ENCODE measurements around the gene DSG4. TPM values are rescaled to one million over a fixed set of nuclear protein-coding genes. Genes with fewer than 3 reads are reported as not detected.

The DSG4 gene
- total and polyA plus RNA-seq, 2 of the 4 experiments (the other 2 are of a cell fraction) = not detected

GRCh38 chr18:31410716-31411483 lies 34.3 kb downstream of the DSG4 start:
- ChIA-PET POLR2A (ENCODE audit: unreplicated experiment) (no interaction called here), CTCF (no interaction called here)
- no peak for ATAC-seq (ENCODE audit: low read depth)
- dilution Hi-C loops (cut with HindIII; ENCODE audit: low sequenced_read_pairs, unreplicated experiment) (no loop called here), intact Hi-C loops (cut with micrococcal nuclease) (no loop called here), in situ Hi-C loops (cut with MboI; ENCODE audit: low sequenced_read_pairs) (no loop called here)
- H2AK5ac ChIP-seq (ENCODE audit: low read depth, low read length) = no peak overlapping the region
- no peak overlapping the region for H2BK5ac ChIP-seq (ENCODE audit: low read depth, low read length, poor library complexity, severe bottlenecking)
- H3K23ac ChIP-seq (ENCODE audit: low read depth, low read length) = no peak overlapping the region
- no peak overlapping the region for H3K9ac ChIP-seq (ENCODE audit: low read depth, low read length)
- H2BK15ac ChIP-seq (ENCODE audit: low read depth, low read length) = no peak overlapping the region
- H3K4me2 ChIP-seq (ENCODE audit: low read depth, low read length) = no peak overlapping the region
- H2AFZ ChIP-seq (replicated peaks; ENCODE audit: low read length, poor library complexity) = no peak overlapping the region
- no peak overlapping the region for H3K4me3 ChIP-seq (ENCODE audit: insufficient read depth, low read depth, low read length)
- no peak overlapping the region for H3K4ac ChIP-seq (ENCODE audit: low read depth, low read length)
- H3K36me3 ChIP-seq (ENCODE audit: control insufficient read depth, insufficient read depth, low read length) = no peaks in the 10 kb centered on the region
- no peak overlapping the region for H4K5ac ChIP-seq (ENCODE audit: low read depth, low read length)
- no peak overlapping the region for H3K27ac ChIP-seq (ENCODE audit: insufficient read depth, low read length)
- no peaks in the 10 kb centered on the region for H3K9me1 ChIP-seq (ENCODE audit: insufficient read depth, low read length)
- H3K18ac ChIP-seq (ENCODE audit: low read depth, low read length) = no peak overlapping the region
- no peak for DNase-seq
- no peak overlapping the region for H4K91ac ChIP-seq (ENCODE audit: insufficient read depth, low read depth, low read length)
- TF ChIP-seq MAZ (IDR thresholded peaks at IDR 0.05; ENCODE audit: borderline replicate concordance, low read depth, low read length) (no peak), CTCF (conservative IDR thresholded peaks at IDR 0.05; ENCODE audit: low read depth, low read length) (no peak), POLR2A (IDR thresholded peaks at IDR 0.05; ENCODE audit: low read depth, low read length) (no peak), CHD1 (IDR thresholded peaks at IDR 0.05; ENCODE audit: low read depth, low read length) (no peak), ELK1 (IDR thresholded peaks at IDR 0.05; ENCODE audit: borderline replicate concordance, low read depth, low read length) (no peak), RCOR1 (IDR thresholded peaks at IDR 0.05; ENCODE audit: insufficient replicate concordance, low read length) (no peak), MXI1 (IDR thresholded peaks at IDR 0.05; ENCODE audit: borderline replicate concordance, low read depth, low read length) (no peak), SMC3 (IDR thresholded peaks at IDR 0.05; ENCODE audit: low read depth, low read length) (no peak), USF2 (IDR thresholded peaks at IDR 0.05; ENCODE audit: low read depth, low read length) (no peak)
- H2BK20ac ChIP-seq (ENCODE audit: low read depth, low read length) = no peak overlapping the region
- H3K14ac ChIP-seq (replicated peaks; ENCODE audit: low read depth, low read length) = no peak overlapping the region
- H2AK9ac ChIP-seq (replicated peaks; ENCODE audit: low read depth, low read length, poor library complexity) = no peak overlapping the region
- no peaks in the 10 kb centered on the region for H3K4me1 ChIP-seq (ENCODE audit: control insufficient read depth, insufficient read depth, low read length)
- H3K27me3 ChIP-seq (ENCODE audit: control insufficient read depth, insufficient read depth, low read length) = no peaks in the 10 kb centered on the region
- no peaks in the 10 kb centered on the region for H3K79me1 ChIP-seq (ENCODE audit: low read depth in 1 of 2, low read length in 2 of 2)
- 49% methylated on average over 3 of the region's 37 CpGs; no CpG with 5 or more reads in 1 of the 2 experiments for WGBS, 2 experiments (ENCODE audit: extremely low coverage in 2 of 2, insufficient read length in 1 of 2)
- no peak overlapping the region for H4K8ac ChIP-seq (ENCODE audit: low read depth in 2 of 2, low read length in 2 of 2)
- BruUV-seq (replicated peaks) = no TSS peak
- H4K20me1 ChIP-seq (ENCODE audit: insufficient read depth, low read length) = no peaks in the 10 kb centered on the region
- H3K9me3 ChIP-seq (ENCODE audit: control insufficient read depth, insufficient read depth, low read length) = peaks cover 6% of the 10 kb centered on the region
- H2BK120ac ChIP-seq (ENCODE audit: low read depth, low read length) = no peak overlapping the region
- no peak overlapping the region for H3K56ac ChIP-seq (ENCODE audit: extremely low read depth, insufficient read depth, low read length)
